HG03342 (cell line): ENCODE measurements around the gene TRRAP.

Source experiments
- ATAC-seq: cut with Tn5 transposase; IDR thresholded peaks from one replicate; pipeline ENCODE4 v1.9.1; 2021; ENCODE audit warnings: mild to moderate bottlenecking, moderate library complexity; ENCODE audit not compliant: unreplicated experiment

Gene TRRAP

GRCh38 chr7:98935811-98936210 lies 57.5 kb downstream of the TRRAP start:
- ATAC-seq: no peak

- ATAC-seq: no peak
Observed at GRCh38 chr7:98943336-98943735, 65.0 kb downstream of the TRRAP start.

GRCh38 chr7:98944386-98944785 lies 66.1 kb downstream of the TRRAP start:
- no peak for ATAC-seq

- no peak for ATAC-seq
Observed at GRCh38 chr7:98945852-98946251, 67.5 kb downstream of the TRRAP start.

- no peak for ATAC-seq
Observed at GRCh38 chr7:98946389-98946788, 68.1 kb downstream of the TRRAP start.

- no peak for ATAC-seq
Observed at GRCh38 chr7:98949336-98950044, 71.2 kb downstream of the TRRAP start.

GRCh38 chr7:98955992-98956391 lies 77.7 kb downstream of the TRRAP start:
- ATAC-seq: no peak

- ATAC-seq: no peak
Observed at GRCh38 chr7:98956469-98956868, 78.1 kb downstream of the TRRAP start.

- ATAC-seq: no peak
Observed at GRCh38 chr7:98956937-98957336, 78.6 kb downstream of the TRRAP start.

GRCh38 chr7:98957766-98958165 lies 79.4 kb downstream of the TRRAP start:
- ATAC-seq: no peak

GRCh38 chr7:98958968-98959367 lies 80.6 kb downstream of the TRRAP start:
- no peak for ATAC-seq

GRCh38 chr7:98963305-98963704 lies 85.0 kb downstream of the TRRAP start:
- no peak for ATAC-seq

- ATAC-seq: no peak
Observed at GRCh38 chr7:98964596-98964995, 86.3 kb downstream of the TRRAP start.

- no peak for ATAC-seq
Observed at GRCh38 chr7:98968621-98969020, 90.3 kb downstream of the TRRAP start.

- no peak for ATAC-seq
Observed at GRCh38 chr7:98969386-98969785, 91.1 kb downstream of the TRRAP start.

GRCh38 chr7:98970016-98970615 lies 91.8 kb downstream of the TRRAP start:
- ATAC-seq: no peak

- ATAC-seq: no peak
Observed at GRCh38 chr7:98970805-98971204, 92.5 kb downstream of the TRRAP start.

- no peak for ATAC-seq
Observed at GRCh38 chr7:98974205-98974604, 95.9 kb downstream of the TRRAP start.

- no peak for ATAC-seq
Observed at GRCh38 chr7:98974906-98975816, 96.8 kb downstream of the TRRAP start.

- ATAC-seq: no peak
Observed at GRCh38 chr7:98976396-98977185, 98.3 kb downstream of the TRRAP start.

- no peak for ATAC-seq
Observed at GRCh38 chr7:98978672-98979071, 100.3 kb downstream of the TRRAP start.
